Lower leg skin (tissue), 3 donors: ENCODE results near the gene COL4A3.

Experiments
- POLR2A ChIP-seq, 2 donors: fragments of 450-650 bp; IDR thresholded peaks; one replicate each; pipeline ENCODE4 v1.6.1; 2016 to 2017; ENCODE audit warnings: antibody characterized with exemption in 2 of 2, mild to moderate bottlenecking in 1 of 2, moderate library complexity in 1 of 2
- TF ChIP-seq, protein P1 (sequence below), 3 donors: fragments of 450-650 bp; IDR thresholded peaks; one replicate each; pipeline ENCODE4 v1.5.1; 2016; ENCODE audit warnings: antibody characterized with exemption in 3 of 3, mild to moderate bottlenecking in 3 of 3, moderate library complexity in 2 of 3

DNA sequence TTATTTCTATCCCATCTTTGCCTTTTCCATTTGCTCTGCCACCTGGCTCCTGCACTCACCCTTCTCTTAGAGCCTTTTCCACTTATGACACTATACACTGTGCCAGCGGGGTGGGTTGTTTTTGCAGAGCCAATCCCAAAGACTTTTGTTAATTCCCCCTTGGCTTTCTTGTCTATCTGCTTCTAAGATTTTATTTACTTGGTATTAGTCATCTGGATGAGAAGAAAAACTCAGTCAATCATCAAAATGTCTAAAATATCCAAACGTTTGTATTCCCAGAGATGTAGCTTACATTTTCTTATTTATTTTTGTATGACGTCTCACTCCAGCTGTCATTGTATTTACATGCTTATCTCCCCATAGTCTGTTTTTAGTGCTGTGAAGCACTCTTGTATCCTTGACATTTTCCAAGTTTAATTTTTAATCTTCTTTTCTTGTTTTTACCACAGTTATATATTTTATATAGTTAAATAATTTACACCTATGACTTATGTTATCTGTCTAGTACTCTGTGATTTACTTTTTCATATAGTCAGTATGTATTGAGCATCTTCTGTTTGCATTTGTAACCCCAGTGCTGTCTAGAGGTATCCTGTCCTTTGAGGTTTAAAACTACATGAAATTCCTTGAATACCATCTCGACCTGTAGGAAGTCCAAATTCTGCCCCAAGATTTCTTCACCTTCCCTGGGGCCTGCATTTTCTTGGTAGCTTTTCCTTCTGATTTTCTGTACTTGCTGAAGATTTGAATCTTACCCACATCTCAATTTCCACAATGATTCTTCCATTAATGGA lies 55.1 kb downstream of the COL4A3 start:
- TF ChIP-seq, protein P1, sequence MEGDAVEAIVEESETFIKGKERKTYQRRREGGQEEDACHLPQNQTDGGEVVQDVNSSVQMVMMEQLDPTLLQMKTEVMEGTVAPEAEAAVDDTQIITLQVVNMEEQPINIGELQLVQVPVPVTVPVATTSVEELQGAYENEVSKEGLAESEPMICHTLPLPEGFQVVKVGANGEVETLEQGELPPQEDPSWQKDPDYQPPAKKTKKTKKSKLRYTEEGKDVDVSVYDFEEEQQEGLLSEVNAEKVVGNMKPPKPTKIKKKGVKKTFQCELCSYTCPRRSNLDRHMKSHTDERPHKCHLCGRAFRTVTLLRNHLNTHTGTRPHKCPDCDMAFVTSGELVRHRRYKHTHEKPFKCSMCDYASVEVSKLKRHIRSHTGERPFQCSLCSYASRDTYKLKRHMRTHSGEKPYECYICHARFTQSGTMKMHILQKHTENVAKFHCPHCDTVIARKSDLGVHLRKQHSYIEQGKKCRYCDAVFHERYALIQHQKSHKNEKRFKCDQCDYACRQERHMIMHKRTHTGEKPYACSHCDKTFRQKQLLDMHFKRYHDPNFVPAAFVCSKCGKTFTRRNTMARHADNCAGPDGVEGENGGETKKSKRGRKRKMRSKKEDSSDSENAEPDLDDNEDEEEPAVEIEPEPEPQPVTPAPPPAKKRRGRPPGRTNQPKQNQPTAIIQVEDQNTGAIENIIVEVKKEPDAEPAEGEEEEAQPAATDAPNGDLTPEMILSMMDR (IDR thresholded peaks at IDR 0.05) = no peak
- no peak for TF ChIP-seq POLR2A (IDR thresholded peaks at IDR 0.05)
